Stimulated activated CD4-positive, alpha-beta T cell treated with anti-CD3 and anti-CD28 coated beads, Interleukin-1b, Interleukin-23, amount 100 ng/mL, for 48 hours (primary cell): ENCODE measurements around the gene FARP1.

Experiments used
- DNase-seq: peaks from one replicate; pipeline ENCODE4 v3.0.0-alpha.2; 2020

Gene FARP1

DNA sequence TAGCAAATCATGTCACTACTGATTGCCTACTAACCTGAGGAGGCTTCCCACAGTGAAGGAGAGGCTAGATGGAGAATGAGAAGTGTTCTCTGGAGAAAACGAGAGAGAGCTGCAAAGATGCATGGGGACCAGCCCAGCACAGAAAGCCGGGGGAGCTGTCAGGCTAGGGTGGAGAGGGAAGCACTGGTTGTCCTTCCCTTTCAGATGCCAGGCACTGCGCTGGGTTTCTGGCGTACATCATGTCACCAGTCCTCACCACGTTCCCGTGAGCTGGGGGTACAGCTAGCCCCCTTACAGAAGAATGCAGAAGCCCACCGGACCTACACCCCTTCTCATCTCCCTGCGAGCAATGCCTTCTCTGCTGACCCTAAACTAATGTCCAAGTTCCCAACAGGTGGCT, 348.0 kb downstream of the FARP1 start:
- DNase-seq: no peak

DNA sequence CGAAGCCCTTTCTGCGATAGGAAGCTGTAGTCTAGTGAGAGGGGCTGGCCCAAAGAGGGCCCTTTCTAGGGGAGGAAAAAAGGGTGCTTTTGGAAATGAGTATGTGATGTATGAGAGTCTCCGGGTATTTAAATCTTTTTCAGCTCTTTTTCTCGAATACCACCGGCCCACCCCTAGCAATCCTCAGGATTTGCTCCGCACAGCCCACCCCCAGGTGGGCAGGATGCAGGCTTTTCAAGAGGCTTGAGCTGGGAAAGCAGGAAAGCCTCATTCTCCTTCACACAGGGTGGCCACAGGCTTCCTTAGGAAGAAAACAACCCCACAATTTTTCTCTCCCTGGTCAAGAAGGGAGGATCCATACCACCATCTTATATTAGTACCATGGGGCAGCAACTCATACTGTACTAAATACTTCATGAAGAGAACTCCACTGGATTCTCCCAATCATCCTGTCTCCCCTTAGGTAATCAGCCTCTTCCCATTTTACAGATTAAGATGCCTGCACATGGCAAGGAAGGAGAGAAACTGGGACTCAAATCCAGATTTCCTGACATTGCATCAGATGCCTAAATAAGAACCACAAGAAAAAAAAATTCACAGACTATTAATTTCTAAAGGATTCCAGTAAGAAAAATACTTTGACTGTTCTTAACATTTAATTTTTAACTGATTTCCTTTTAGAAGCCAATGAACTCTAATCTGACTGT, 349.6 kb downstream of the FARP1 start:
- DNase-seq: no peak

DNA sequence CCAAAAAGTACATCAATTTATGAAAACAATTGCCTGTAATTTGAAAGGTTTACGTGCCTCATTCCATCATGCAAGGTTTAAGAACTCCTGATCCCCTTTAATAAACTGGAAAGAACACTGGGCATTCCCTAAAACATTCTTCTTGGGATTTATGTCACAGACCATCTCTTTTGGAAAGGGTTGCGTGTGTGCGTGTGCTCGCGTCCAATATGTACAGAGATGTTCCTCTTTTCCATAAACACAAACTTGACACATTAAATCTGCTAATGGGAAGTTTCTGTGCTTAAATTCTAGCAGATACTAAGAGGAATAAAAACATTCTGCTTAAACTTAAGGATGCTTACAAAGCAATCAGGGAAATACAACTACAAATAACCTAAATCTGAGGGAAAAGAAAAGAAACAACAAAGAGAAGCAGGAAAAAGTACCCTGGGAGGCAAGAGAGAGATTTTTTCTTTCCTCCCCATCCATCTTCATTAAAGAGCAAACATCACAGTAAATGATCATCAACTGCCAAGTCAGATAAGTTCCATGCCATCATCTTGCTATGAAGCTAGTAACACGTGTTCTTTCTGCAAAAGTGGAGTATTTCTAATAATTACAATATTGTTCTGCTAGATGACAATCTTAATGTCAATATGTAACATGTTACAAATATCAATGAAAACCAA, 350.3 kb downstream of the FARP1 start:
- no peak for DNase-seq

DNA sequence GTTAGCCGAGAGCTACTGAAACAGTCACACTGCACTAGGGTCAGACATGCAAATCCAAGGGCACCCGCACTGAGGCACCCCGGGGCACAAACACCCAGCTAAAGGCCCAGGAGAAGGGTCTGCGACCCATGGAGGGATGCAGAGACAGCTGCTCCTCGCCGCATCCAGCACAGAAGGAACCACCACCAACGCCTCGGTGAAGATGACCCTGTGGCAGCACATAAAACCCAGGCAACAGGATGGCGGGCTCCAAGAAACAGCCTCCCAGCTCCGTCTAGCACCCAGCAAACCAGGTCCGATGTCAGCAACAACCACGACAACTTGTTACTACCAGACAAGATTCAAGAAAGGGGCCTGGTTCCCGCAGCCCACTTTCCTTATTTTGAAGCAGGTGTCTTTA, 351.9 kb downstream of the FARP1 start:
- DNase-seq: no peak

DNA sequence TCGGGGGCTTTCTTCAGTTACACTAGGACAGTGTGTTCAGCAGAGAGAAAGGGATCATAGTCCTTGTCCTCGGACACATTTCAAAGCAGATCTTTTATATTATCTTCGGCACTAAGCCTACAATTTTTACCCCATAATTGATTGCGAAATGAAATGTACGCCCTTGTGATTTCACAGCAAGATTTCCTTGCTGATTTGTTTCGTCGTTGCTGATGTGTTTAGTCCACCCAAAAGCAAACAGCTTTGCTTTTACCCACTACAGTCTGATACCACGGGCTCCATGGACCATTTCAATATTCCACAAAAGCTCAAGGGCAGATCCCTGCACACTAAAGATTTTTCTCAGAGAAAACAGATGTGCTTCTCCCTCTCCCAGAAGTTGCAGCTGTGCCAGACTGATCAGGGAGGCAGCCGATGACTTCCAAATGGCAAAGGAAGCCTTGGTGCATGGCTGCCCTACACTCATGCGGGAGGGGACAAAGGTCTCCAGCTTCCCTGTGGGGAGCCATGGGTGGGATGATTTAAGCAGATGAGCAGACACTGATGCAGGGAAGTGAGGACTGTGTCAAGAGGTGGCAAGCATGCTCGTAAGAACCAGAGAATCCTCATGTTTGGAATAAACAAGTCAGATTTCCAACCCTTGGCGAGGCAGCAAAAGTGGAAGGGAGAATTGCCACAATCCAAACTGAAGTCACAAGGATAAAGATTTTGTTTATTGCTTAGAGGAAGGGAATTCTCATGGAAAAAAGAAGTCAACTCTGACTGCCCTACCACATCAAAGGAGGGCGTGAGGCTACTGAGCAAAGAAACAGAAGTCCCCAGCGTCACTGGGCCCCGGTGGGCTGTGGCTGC, 353.0 kb downstream of the FARP1 start:
- DNase-seq: no peak

DNA sequence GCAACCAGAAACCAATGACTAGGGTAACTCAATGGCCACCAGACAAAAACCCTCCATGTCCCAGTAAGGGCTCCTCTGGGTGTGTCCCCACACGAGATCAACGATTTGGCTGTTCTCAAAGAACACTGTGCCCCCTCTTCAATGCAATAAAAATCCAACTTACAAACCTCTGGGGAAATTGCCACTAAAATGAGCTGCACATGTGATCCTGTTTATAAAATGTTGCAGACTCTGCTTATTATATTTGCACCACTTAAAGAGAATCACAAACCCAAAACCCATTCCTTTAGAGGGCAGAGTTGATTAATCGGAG, 353.5 kb downstream of the FARP1 start:
- no peak for DNase-seq

DNA sequence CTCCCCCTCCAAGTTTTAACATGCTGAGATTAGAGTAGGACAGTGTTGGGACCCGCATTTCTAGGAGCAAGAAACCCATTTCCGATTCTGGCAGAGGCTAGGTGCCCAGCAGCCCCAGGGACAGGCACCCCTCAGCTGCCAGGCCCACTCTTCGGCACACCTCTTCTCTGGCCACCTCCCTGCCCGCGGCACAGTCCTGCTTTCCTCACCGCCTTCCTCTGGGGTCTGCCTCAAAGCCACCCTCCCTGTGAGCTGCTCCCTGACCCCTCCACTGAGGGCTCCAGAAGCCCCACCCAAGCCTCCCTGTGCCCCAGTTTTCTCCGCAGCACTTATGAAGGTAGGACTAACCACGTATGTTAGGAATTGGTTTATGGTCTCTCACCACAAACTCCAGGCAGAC, 354.1 kb downstream of the FARP1 start:
- DNase-seq: no peak

DNA sequence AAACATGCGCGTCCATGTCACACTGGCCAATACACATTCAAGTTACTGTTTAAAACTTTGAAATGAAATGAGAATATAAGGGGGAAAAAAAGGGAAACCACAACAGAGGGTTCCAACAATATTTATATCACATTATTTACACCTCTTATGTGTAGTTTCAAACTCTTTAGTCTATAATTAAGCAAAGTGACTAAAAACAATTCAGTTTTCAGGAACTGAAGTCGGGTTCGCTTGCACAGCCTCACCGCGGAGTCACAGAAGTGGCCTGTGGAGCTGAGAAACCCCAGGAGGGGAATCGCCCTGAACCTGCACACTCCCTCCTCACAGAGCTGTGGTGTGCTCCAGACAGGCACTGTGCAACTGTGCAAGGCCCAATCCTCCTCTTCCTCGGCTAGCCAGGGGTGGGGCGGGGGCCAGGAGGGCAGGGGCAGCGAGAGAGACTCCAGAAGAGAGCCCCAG, 358.1 kb downstream of the FARP1 start:
- DNase-seq: no peak

DNA sequence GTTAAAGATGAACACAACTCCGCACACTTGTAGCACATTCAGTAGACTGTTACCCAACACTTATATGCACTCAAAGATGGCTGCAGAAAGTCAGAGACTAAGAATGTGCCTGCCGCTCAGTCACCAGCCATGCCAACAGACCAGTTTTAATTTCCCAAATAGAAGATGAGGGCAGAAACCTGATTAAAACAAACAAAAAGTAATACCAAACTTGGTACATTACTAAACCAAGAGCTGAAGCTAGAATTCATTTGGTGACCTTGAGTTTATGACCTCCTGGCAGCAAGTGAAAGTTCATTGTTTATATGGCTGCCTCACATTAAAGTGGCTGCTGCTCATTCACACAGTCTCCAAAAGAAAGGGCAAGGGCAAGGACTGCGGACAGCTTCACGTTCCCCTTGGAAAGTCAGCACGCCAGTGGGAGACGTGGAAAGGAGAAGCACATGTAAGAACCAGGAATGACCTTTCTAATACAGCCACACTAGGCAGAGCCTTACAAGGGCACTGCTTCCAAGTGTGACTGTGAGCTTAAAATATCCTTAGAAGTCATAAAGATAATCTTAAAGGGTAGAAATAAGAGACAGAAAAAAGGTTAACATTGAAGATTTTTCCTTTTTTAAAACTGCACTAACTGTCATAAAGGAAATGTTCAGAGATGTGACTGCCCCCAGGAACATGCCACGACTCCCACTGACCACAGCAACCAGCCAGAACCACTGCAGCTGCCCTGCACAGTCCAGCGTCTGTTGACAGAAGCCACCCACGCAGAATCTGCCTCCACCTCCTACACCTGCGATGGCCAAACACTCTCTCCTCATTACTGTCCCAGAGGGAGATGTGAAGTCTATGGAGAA, 360.5 kb downstream of the FARP1 start:
- DNase-seq: no peak

DNA sequence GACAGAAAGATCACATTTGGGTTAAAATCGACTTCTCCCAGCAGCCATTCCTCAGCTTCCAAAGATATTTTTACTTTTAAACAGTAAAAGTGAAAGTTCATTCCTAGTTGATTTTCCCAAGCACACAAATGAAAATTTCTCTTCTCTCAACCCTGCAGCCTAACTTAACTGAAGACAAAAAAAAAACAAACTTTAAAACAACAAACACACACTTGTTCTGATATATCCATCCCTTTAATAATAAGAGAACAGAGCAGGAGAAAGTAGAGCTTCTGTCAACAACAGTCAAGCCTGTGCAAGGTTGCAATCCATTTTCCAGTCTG, 361.1 kb downstream of the FARP1 start:
- no peak for DNase-seq

DNA sequence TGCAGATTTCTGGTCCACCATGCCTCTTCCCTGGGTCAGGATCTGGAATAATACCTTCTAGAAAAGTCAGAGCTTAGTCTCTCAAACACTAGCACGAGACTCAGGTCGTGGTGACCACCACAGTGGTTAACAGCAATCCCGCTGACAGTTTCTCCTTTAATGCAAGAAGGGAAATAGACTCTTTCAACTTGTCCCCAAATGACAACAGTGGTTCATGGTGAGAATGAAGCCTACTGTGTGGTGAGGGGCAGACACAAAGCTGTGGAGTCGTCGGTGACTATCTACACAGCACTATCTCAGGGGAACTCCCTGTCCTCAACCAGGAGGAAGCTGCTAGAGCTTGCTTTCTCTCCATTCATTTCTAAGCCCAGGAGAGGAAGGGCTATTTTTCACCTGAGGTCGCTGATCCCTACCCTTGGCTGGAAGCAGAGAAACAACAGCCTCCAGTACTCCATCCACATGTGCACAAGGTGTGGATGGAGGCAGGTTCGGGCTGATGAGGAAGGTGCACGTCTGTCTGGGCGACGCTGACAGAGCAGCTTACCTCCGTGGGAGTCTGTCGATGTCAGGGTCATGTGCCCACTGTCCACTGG, 361.6 kb downstream of the FARP1 start:
- DNase-seq: peak; percentile 37
